Adrenal gland (tissue), 5 donors: ENCODE results near the gene SLC1A7.

Source experiments
- POLR2A ChIP-seq, 2 donors: fragments of 450-650 bp; IDR thresholded peaks; one replicate each; pipeline ENCODE4 v1.6.1; 2017; ENCODE audit warnings: antibody characterized with exemption in 2 of 2, mild to moderate bottlenecking in 2 of 2, moderate library complexity in 1 of 2
- TF ChIP-seq, protein P1 (sequence below), 6 experiments: fragments of 450-650 bp in 4 of 6; fragments of 200-600 bp in 2 of 6; sonication (generic) in 1 of 6; IDR thresholded peaks; 1 replicate in 5 of 6; 2 replicates in 1 of 6; pipeline versions ENCODE4 v1.5.1 to v1.8.0; 2016 to 2021; ENCODE audit warnings: antibody characterized with exemption in 6 of 6, mild to moderate bottlenecking in 2 of 6, moderate library complexity in 1 of 6
- donor health status: DM: no; HTN: no; CAD: no.

DNA sequence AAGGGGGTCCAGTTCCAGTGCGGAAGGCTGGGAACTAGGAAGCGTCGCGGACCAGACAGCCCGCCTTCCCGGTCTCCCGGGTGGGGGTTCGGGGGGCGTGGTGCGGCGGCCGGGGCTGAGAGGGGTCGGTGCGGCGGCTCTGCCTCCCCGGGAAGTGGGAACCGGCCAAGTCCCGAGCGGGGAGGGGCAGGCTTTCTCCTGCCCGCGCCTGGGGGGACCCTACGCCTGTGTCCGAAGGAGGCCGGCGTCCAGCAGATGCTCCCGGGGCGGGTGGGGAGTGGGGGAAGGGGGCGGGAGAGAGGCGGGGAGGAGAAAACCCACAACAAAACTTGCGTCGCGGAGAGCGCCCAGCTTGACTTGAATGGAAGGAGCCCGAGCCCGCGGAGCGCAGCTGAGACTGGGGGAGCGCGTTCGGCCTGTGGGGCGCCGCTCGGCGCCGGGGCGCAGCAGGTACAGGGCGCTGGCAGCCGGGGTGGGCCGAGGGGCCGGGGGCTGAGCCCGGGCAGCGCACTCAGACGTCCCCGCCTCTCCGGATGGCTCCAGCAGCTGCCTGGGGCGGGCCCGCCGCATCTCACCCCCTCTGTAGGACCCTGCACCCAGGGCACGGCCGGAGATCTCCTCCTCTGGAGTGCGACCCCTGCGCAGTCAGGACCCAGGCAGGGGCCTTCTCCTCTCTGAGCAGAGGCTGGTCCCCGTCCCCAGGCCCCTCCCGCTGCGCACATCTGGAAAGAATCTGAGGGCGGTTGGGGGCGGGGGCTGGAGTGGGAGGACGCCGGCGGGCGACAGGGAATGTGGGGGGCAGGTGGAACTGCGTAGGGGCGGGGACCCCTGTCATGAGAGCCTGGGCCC, 80.4 kb downstream of the SLC1A7 start, which contains the start of gene PODN:
- TF ChIP-seq, protein P1, sequence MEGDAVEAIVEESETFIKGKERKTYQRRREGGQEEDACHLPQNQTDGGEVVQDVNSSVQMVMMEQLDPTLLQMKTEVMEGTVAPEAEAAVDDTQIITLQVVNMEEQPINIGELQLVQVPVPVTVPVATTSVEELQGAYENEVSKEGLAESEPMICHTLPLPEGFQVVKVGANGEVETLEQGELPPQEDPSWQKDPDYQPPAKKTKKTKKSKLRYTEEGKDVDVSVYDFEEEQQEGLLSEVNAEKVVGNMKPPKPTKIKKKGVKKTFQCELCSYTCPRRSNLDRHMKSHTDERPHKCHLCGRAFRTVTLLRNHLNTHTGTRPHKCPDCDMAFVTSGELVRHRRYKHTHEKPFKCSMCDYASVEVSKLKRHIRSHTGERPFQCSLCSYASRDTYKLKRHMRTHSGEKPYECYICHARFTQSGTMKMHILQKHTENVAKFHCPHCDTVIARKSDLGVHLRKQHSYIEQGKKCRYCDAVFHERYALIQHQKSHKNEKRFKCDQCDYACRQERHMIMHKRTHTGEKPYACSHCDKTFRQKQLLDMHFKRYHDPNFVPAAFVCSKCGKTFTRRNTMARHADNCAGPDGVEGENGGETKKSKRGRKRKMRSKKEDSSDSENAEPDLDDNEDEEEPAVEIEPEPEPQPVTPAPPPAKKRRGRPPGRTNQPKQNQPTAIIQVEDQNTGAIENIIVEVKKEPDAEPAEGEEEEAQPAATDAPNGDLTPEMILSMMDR (IDR thresholded peaks at IDR 0.05) = no peak
- TF ChIP-seq POLR2A (IDR thresholded peaks at IDR 0.05) = no peak
